Activated CD8-positive, alpha-beta memory T cell treated with anti-CD3 and anti-CD28 coated beads, Interleukin-2, amount 50 U/mL, for 24 hours (primary cell): Measurements from ENCODE around the gene SEMA3C.

Experiments
- DNase-seq: peaks from one replicate; pipeline ENCODE4 v3.0.0-alpha.2; 2020; ENCODE audit errors: extremely low read depth

Gene SEMA3C

GRCh38 chr7:80775897-80776296 is 143.0 kb downstream of the SEMA3C start:
- DNase-seq, result no peak

- DNase-seq, result no peak
These were observed 143.4 kb downstream of the SEMA3C start for GRCh38 chr7:80775482-80775881.

GRCh38 chr7:80774843-80775242 is 144.0 kb downstream of the SEMA3C start:
- no peak for DNase-seq

GRCh38 chr7:80773787-80774508 is 144.9 kb downstream of the SEMA3C start:
- DNase-seq, result no peak

- DNase-seq, result no peak
These were observed 146.4 kb downstream of the SEMA3C start for GRCh38 chr7:80772347-80772993.

- no peak for DNase-seq
These were observed 147.3 kb downstream of the SEMA3C start for GRCh38 chr7:80771523-80771922.

GRCh38 chr7:80770675-80771081 is 148.2 kb downstream of the SEMA3C start:
- no peak for DNase-seq

GRCh38 chr7:80770061-80770460 is 148.8 kb downstream of the SEMA3C start:
- no peak for DNase-seq

- no peak for DNase-seq
These were observed 150.1 kb downstream of the SEMA3C start for GRCh38 chr7:80768756-80769155.

- no peak for DNase-seq
These were observed 151.2 kb downstream of the SEMA3C start for GRCh38 chr7:80767654-80768053.

GRCh38 chr7:80766724-80767123 is 152.1 kb downstream of the SEMA3C start:
- DNase-seq, result no peak

GRCh38 chr7:80764132-80764531 is 154.7 kb downstream of the SEMA3C start:
- no peak for DNase-seq

GRCh38 chr7:80763704-80764103 is 155.1 kb downstream of the SEMA3C start:
- no peak for DNase-seq

GRCh38 chr7:80763289-80763688 is 155.6 kb downstream of the SEMA3C start:
- no peak for DNase-seq

- DNase-seq, result no peak
These were observed 158.6 kb downstream of the SEMA3C start for GRCh38 chr7:80760292-80760691.

- DNase-seq, result no peak
These were observed 165.7 kb downstream of the SEMA3C start for GRCh38 chr7:80752954-80753690.

GRCh38 chr7:80749270-80749669 is 169.6 kb downstream of the SEMA3C start:
- DNase-seq, result no peak

GRCh38 chr7:80748363-80749042 is 170.3 kb downstream of the SEMA3C start:
- DNase-seq, result no peak

- DNase-seq, result no peak
These were observed 177.9 kb downstream of the SEMA3C start for GRCh38 chr7:80740778-80741545.

- no peak for DNase-seq
These were observed 182.3 kb downstream of the SEMA3C start for GRCh38 chr7:80736371-80737125.

- DNase-seq, result no peak
These were observed 183.5 kb downstream of the SEMA3C start for GRCh38 chr7:80735330-80735729.
